Measurements from ENCODE around the gene APLNR. TPM values are rescaled to one million over a fixed set of nuclear protein-coding genes. Genes with fewer than 3 reads are reported as not detected.

Gene APLNR
- polyA plus RNA-seq, 1 donor (not counting 4 experiments of a cell fraction or from before 2014, with no cell fraction given), result not detected

DNA sequence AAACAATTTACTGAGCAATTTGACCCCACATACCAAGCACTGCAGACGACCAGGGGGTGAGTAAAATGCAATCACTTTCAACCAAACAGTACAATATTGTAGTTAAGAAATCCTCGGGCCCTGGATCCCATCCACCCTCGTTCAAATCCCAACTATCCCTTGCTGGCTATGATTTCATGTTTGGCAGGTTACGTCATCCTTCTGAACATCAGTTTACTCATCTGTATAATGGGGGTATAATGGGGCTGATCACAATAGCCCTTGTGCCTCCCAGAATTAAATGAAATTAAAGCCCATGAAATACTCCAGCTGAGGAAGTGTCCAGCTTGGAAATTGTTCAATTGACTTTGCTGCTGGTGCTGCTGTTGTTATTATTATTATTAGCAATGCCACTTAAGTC lies 20.6 kb downstream of the APLNR start:
- DNase-seq (ENCODE audit: low read depth, low spot score) (no peak), FAIRE-seq (no peak)
- TF ChIP-seq, protein P1, sequence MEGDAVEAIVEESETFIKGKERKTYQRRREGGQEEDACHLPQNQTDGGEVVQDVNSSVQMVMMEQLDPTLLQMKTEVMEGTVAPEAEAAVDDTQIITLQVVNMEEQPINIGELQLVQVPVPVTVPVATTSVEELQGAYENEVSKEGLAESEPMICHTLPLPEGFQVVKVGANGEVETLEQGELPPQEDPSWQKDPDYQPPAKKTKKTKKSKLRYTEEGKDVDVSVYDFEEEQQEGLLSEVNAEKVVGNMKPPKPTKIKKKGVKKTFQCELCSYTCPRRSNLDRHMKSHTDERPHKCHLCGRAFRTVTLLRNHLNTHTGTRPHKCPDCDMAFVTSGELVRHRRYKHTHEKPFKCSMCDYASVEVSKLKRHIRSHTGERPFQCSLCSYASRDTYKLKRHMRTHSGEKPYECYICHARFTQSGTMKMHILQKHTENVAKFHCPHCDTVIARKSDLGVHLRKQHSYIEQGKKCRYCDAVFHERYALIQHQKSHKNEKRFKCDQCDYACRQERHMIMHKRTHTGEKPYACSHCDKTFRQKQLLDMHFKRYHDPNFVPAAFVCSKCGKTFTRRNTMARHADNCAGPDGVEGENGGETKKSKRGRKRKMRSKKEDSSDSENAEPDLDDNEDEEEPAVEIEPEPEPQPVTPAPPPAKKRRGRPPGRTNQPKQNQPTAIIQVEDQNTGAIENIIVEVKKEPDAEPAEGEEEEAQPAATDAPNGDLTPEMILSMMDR (optimal IDR thresholded peaks at IDR 0.05 in 1 of 3, IDR thresholded peaks at IDR 0.05 in 1 of 3, conservative IDR thresholded peaks at IDR 0.05 in 1 of 3; ENCODE audit: extremely low read depth in 1 of 3, insufficient read depth in 2 of 3, low read length in 3 of 3), result no peak
- TF ChIP-seq EZH2 (IDR thresholded peaks at IDR 0.05; ENCODE audit: low read length), result no peak
- Histone ChIP-seq H3K9me3 (ENCODE audit: control insufficient read depth, low read depth, low read length) (no peaks in the 10 kb centered on the region), H3K4me1 (ENCODE audit: control insufficient read depth, extremely low read depth, insufficient read depth, low read length) (peaks cover 8% of the 10 kb centered on the region), H3K27me3 (ENCODE audit: control insufficient read depth, extremely low read depth, insufficient read depth, low read length) (no peaks in the 10 kb centered on the region), H3K9me1 (ENCODE audit: control insufficient read depth, extremely low read depth, insufficient read depth, low read length) (no peaks in the 10 kb centered on the region), H3K79me2 (ENCODE audit: control insufficient read depth, insufficient read depth, low read length) (no peaks in the 10 kb centered on the region), H3K9ac (ENCODE audit: control insufficient read depth, extremely low read depth, insufficient read depth, low read length) (no peak overlapping the region), H3K27ac (ENCODE audit: control insufficient read depth, insufficient read depth, low read length) (no peak overlapping the region), H3K4me3 (ENCODE audit: control insufficient read depth in 2 of 3, extremely low read depth in 1 of 3, insufficient read depth in 2 of 3, low read depth in 1 of 3, low read length in 3 of 3) (no peak overlapping the region), H2AFZ (ENCODE audit: control insufficient read depth, low read length) (no peak overlapping the region), H3K36me3 (ENCODE audit: control insufficient read depth in 2 of 2, extremely low read depth in 1 of 2, insufficient read depth in 2 of 2, low read length in 2 of 2) (no peaks in the 10 kb centered on the region), H4K20me1 (ENCODE audit: control insufficient read depth, extremely low read depth, insufficient read depth, low read length) (no peaks in the 10 kb centered on the region), H3K4me2 (ENCODE audit: control insufficient read depth, extremely low read depth, insufficient read depth, low read depth, low read length) (no peak overlapping the region)
- dilution Hi-C loops (cut with MboI; ENCODE audit: extremely low pct_ligation_motif_present, low sequenced_read_pairs), result no loop called here

DNA sequence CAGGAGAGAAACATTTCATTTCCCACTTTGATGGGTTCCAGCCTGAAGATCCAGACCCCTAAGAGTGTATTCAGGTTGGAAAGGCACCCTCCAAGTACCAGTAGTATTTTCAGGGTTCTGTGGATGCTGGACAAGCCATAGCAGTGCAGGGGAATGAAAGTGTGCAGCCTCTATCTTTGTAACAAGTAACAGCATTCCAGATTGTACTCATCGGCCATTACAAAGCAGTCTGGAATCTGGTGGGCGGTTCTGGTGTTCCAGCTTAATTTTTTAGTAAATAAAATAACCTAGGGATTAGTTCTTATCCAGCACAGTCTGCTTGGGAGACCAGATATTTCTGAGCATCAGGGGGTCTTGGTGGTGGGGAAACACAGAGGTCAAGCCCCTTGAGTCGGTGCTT lies 22.6 kb downstream of the APLNR start:
- FAIRE-seq (peak; percentile 26), DNase-seq (ENCODE audit: low read depth, low spot score) (no peak)
- Histone ChIP-seq H3K27ac (ENCODE audit: control insufficient read depth, insufficient read depth, low read length) (no peak overlapping the region), H3K27me3 (ENCODE audit: control insufficient read depth, extremely low read depth, insufficient read depth, low read length) (no peaks in the 10 kb centered on the region), H3K4me3 (ENCODE audit: control insufficient read depth in 2 of 3, extremely low read depth in 1 of 3, insufficient read depth in 2 of 3, low read depth in 1 of 3, low read length in 3 of 3) (no peak overlapping the region), H3K36me3 (ENCODE audit: control insufficient read depth in 2 of 2, extremely low read depth in 1 of 2, insufficient read depth in 2 of 2, low read length in 2 of 2) (no peaks in the 10 kb centered on the region), H3K9me3 (ENCODE audit: control insufficient read depth, low read depth, low read length) (no peaks in the 10 kb centered on the region), H2AFZ (ENCODE audit: control insufficient read depth, low read length) (no peak overlapping the region), H3K4me2 (ENCODE audit: control insufficient read depth, extremely low read depth, insufficient read depth, low read depth, low read length) (peak overlapping the region; percentile 0), H3K4me1 (ENCODE audit: control insufficient read depth, extremely low read depth, insufficient read depth, low read length) (peaks cover 8% of the 10 kb centered on the region), H4K20me1 (ENCODE audit: control insufficient read depth, extremely low read depth, insufficient read depth, low read length) (no peaks in the 10 kb centered on the region), H3K79me2 (ENCODE audit: control insufficient read depth, insufficient read depth, low read length) (no peaks in the 10 kb centered on the region), H3K9me1 (ENCODE audit: control insufficient read depth, extremely low read depth, insufficient read depth, low read length) (no peaks in the 10 kb centered on the region), H3K9ac (ENCODE audit: control insufficient read depth, extremely low read depth, insufficient read depth, low read length) (no peak overlapping the region)
- dilution Hi-C loops (cut with MboI; ENCODE audit: extremely low pct_ligation_motif_present, low sequenced_read_pairs), result no loop called here
- TF ChIP-seq EZH2 (IDR thresholded peaks at IDR 0.05; ENCODE audit: low read length), result no peak
- TF ChIP-seq, protein P1 (optimal IDR thresholded peaks at IDR 0.05 in 1 of 3, IDR thresholded peaks at IDR 0.05 in 1 of 3, conservative IDR thresholded peaks at IDR 0.05 in 1 of 3; ENCODE audit: extremely low read depth in 1 of 3, insufficient read depth in 2 of 3, low read length in 3 of 3), result no peak
